Activated CD4-positive, alpha-beta T cell treated with anti-CD3 and anti-CD28 coated beads, Interleukin-10, Interleukin-2, amounts not matched to agents 100 ng/mL and 50 ng/mL, durations not matched to agents 16 hours and 8 hours (primary cell): ENCODE results near the gene IL1RN.
"Not testable (repeated sequence)": the region's sequence is repeated elsewhere in the genome, so short reads cannot be mapped to it uniquely, and the experiment has no call there.

ENCODE experiments used
- DNase-seq: peaks from one replicate; pipeline ENCODE4 v3.0.0-alpha.2; 2020

IL1RN gene, protein sequence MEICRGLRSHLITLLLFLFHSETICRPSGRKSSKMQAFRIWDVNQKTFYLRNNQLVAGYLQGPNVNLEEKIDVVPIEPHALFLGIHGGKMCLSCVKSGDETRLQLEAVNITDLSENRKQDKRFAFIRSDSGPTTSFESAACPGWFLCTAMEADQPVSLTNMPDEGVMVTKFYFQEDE

GRCh38 chr2:113126845-113127645, at the start of gene IL1RN:
Gene IL1RN, plus strand, starts transcription at chr2:113127598. Its CDS starts 27 bp downstream, at chr2:113127625.
- DNase-seq: peak; percentile 33

- no peak for DNase-seq
Observed at GRCh38 chr2:113077921-113078320, 49.5 kb upstream of the IL1RN start.

- DNase-seq: no peak
Observed at GRCh38 chr2:113078350-113078839, 49.0 kb upstream of the IL1RN start.

GRCh38 chr2:113079131-113079530, 48.3 kb upstream of the IL1RN start:
- DNase-seq: no peak

- DNase-seq: peak; percentile 55
Observed at GRCh38 chr2:113080134-113080533, 47.3 kb upstream of the IL1RN start.

- DNase-seq: no peak
Observed at GRCh38 chr2:113081488-113082210, 45.7 kb upstream of the IL1RN start.

DNA sequence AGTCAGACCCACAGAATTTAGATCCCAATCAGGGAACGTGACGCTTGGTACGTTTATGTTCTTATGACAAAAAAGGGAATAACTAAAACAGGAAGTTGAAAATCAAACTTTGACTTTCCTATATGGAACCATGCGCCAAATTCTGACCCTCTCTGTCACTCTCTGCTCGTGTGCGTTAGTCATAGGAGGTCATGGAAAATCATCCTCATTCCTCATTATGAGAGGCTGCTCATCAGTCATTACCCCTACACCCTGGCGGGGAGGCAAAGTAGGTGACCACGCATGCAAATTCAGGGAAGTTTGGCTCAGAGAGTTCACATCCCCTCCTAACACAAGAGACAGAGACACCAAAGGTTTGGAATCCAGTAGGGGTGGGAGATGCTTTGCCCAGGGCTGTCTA, 44.1 kb upstream of the IL1RN start:
- DNase-seq: no peak

DNA sequence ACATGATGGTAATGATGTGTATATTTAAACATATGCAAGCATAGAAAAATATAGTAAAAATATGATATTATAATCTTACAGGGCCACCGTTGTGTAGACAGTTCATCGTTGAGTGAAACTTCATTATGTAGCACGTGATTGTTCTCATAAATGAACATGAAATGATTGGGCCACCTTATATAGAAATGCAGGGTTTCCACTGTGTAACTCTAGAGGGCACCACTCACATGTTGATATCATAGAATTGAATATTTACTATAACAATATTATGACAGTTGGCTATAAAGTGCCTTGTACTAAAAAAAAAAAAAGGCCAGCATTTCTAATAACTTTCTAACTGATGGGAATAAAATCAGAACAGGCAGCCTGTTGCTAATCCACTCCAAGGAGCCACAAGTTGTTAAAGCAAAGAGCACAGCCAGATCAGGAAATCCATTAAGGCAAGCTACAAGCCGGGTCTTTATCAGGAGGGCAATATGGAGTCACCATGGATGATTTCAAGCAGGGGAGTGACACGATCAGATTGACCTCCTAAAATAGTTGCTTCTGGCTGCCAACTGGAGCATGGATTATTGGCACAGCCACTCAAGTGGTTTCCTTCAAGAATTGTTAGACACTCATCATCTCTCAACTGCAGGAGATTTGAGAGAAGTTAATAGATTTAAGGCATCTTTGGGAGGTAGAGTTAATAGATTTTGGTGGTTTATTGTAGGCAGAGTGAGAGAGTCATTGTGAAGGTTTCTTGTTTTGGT, 43.0 kb upstream of the IL1RN start:
- peak; percentile 30 for DNase-seq

DNA sequence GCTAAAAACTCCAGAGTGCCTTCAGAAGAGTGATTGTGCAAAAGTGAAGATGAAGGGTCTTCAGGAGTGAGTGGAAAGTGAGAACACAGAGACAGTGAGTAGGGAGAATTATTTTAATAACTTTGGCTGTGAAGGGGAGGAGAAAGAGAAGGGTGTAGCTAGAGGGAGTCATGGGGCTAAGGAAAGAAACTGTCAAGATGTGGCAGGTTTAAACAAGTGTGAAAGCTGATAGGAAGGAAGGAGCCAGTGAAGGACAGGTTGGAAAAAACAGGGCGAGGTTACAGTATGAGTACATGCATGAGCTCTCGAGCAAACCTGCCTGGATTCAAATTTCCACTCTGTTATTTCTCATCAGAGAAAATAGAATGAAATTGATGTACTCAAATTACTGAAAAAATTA, 41.9 kb upstream of the IL1RN start:
- no peak for DNase-seq

DNA sequence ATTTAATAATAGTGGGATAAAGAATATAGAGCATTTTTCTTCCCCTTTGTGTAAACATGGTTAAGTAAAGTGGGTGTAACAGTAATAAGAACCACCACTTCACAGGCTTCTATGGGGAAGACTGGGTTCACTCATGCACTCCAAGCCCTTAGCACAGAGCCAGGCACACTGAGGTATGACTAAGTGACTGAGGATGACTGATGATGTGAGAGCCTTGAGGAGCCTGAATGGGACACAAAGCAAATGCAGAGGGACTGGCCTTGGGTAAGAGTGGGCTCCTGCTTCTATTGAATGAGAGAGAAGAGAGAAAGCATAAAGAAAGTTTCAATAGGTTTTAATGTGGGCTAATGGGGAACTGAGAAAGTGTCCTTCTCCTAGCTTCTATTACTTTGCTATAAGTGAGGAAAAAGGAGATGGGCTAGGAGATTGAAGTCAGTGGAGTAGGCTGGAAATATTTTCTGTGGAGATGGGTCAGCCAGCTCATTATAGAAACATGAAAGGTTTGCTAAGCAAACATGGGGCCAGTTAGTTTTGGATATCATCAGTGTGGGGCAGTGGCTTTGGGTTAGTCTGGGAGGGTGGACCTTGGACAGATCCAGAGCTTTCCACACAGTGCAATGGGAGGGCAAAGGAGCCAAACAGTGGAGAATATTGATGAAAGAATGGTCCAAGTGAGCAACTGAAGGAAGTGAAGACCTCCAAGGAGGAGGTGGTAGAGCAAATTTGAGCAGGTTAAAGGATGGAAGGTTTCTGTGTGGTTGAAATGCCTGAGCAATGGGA, 39.0 kb upstream of the IL1RN start:
- DNase-seq: no peak

DNA sequence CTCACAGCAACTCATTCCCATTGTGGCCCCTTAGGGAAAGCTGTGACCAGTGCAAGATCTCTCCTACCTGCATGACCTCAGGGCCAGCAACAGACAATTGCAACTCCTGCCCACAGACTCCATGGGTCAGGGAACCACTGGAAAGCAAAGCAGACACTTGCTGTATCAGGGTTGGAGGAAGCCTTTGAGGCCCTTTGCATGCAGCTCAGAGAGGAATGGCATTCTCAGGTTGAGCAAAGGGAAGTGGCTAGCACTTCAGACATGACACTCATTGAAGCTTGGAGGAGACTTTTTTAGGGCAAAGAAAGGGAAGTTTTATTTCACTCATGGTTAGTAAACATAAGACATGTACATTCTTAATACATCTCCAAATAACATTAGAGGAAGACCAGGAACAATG, 37.5 kb upstream of the IL1RN start:
- peak; percentile 69 for DNase-seq

DNA sequence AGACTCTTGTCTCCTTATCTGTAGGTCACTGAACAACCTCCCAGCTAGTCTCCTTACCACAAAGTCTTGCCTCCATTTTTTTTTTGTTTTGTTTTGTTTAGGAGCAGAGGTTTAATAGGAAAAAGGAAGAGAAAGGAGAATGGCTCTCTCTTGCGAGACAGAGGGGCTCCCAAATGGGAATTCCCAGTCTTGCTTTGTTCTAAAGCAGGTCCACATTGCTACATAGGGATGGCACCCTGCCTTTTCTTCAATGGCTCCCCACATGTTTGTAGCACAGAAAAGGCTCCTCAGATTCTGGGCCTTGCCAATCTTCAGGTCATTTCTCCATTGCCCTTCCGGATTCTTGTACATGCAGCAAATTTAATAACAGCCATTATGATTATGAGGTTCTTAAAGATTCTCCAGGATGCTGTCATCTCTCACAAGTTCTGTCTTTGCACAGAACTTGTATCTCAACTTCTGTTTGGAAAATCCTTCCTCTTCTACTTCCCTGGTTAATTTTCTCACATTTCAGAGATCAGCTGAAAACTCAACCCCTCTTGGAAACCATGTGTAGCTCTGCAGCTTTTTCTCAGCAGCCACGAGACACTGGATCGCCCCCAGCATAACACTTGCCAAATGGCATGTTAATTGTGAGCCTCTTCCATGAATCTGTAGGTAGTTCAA, 36.0 kb upstream of the IL1RN start:
- DNase-seq: no peak

DNA sequence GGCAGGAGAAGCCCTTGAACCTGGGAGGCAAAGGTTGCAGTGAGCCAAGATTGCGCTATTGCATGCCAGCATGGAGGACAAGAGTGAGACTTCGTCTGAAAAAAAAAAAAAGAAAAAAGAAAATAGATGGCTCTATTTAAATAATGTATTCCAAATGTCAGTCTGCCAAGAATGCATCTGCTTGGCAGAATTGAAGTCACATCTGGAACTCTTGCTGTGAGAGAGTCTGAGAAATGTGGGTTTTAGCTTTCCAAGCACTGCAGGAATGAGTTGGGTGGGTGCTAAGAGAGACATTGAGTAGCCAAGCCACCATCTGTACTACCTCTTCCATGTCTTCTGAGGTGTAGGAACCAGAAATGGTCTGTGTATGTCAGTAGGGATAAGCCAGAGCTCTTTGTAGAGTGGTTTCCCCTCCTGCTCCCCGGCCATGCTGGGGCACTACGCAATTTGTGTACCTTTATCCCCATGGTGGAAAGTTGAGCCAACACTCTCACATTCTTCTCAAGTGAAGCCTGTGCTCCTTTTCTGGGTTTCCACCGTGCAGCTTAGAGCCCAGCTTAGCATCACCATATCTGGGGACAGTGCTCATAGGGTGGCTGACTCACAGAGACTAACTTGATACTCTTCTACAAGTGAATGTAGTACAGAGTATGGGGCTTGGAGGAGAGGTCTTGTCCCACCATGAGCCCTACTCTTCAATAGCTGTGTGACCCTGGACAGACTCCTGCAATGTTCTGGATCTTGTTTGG, 34.4 kb upstream of the IL1RN start:
- DNase-seq: no peak

DNA sequence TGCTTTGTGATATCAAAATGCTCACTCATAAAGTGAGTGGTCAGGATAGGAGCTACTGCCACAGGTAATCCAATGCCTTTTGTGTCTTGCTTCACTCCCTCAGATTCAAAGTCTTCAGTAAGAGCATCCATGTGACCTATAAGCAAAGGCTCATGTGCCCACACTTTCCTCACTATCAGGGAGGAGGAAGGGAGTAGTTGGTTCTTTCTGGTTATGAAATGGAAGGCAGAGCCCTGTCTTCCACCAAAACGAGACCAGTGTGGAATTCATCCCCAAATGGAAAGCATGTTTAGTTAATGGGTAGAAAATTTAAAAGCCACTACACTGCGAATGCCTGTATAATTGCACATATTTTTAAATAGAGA, 33.8 kb upstream of the IL1RN start:
- no peak for DNase-seq

- not testable (repeated sequence) for DNase-seq
Observed at GRCh38 chr2:113096306-113096705, 31.1 kb upstream of the IL1RN start.

GRCh38 chr2:113096842-113097618, 30.4 kb upstream of the IL1RN start:
- peak; percentile 60 for DNase-seq

- peak; percentile 39 for DNase-seq
Observed at GRCh38 chr2:113098041-113098440, 29.4 kb upstream of the IL1RN start.

GRCh38 chr2:113098532-113098931, 28.9 kb upstream of the IL1RN start:
- DNase-seq: no peak

GRCh38 chr2:113102133-113102532, 25.3 kb upstream of the IL1RN start:
- DNase-seq: no peak

DNA sequence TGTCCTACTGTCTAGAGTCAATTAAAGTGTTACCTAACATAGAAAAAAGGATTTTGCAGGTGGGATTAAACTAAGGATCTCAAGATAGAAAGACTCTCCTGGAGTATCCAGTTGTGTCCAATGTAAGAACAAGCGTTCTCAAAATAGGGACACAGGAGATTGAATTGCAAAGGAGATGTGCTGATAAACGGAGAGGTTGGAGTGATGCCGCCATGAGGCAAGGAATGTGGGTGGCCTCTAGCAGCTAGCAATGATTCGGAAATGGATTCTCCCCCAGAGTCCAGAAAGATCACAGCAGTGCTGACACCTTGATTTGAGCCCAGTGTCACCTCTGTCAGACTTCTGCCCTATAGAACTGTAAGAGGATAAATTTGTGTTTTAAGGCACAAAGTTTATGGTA, 24.1 kb upstream of the IL1RN start:
- no peak for DNase-seq
